Fibroblast of lung (primary cell): Measurements from ENCODE around the gene ZSCAN21.

Source experiments
- EZH2 ChIP-seq: IDR thresholded peaks from 2 replicates; pipeline ENCODE4 v1.5.1; 2012; ENCODE audit warnings: low read length, control low read depth, mild to moderate bottlenecking; ENCODE audit errors: missing control alignments
- TF ChIP-seq, protein P1 (sequence below), 2 donors: IDR thresholded peaks in 1 of 2; conservative IDR thresholded peaks in 1 of 2; 1 replicate in 1 of 2; 2 replicates in 1 of 2; pipeline ENCODE4 v1.5.1; 2011 to 2012; ENCODE audit warnings: low read length in 2 of 2, control low read depth in 1 of 2, inconsistent platforms in 1 of 2, low read depth in 1 of 2, mild to moderate bottlenecking in 1 of 2

DNA sequence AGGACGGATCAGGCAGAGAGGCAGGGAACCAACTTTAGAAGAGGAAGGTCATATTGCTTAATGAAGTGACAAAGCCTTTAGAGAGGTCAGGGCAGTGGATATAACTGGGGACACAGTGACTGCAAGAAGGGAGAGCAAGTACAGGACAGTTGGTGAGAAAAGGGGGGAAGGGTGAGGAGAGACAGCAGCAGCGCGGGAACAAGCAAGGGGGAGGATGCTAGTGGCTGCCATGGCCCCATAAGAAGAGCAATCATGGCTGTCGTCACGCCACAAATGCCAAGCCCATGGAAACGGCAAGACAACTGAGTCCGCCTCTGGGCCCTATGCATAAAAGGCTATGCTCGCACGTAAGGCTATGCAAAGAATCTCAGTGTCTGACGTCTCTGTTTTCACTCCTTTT is 22.9 kb downstream of the ZSCAN21 start:
- no peak for TF ChIP-seq EZH2
- TF ChIP-seq, protein P1, sequence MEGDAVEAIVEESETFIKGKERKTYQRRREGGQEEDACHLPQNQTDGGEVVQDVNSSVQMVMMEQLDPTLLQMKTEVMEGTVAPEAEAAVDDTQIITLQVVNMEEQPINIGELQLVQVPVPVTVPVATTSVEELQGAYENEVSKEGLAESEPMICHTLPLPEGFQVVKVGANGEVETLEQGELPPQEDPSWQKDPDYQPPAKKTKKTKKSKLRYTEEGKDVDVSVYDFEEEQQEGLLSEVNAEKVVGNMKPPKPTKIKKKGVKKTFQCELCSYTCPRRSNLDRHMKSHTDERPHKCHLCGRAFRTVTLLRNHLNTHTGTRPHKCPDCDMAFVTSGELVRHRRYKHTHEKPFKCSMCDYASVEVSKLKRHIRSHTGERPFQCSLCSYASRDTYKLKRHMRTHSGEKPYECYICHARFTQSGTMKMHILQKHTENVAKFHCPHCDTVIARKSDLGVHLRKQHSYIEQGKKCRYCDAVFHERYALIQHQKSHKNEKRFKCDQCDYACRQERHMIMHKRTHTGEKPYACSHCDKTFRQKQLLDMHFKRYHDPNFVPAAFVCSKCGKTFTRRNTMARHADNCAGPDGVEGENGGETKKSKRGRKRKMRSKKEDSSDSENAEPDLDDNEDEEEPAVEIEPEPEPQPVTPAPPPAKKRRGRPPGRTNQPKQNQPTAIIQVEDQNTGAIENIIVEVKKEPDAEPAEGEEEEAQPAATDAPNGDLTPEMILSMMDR (conservative IDR thresholded peaks at IDR 0.05 in 1 of 2, IDR thresholded peaks at IDR 0.05 in 1 of 2; ENCODE audit: low read depth in 1 of 2, low read length in 2 of 2) = no peak
